ENCODE data around the gene DTD1. TPM values are rescaled to one million over a fixed set of nuclear protein-coding genes. Genes with fewer than 3 reads are reported as not detected.

DTD1 gene
- total RNA-seq, 6 experiments from 2014 or later: 5.4 to 21.2 (median 7.5) TPM

DNA sequence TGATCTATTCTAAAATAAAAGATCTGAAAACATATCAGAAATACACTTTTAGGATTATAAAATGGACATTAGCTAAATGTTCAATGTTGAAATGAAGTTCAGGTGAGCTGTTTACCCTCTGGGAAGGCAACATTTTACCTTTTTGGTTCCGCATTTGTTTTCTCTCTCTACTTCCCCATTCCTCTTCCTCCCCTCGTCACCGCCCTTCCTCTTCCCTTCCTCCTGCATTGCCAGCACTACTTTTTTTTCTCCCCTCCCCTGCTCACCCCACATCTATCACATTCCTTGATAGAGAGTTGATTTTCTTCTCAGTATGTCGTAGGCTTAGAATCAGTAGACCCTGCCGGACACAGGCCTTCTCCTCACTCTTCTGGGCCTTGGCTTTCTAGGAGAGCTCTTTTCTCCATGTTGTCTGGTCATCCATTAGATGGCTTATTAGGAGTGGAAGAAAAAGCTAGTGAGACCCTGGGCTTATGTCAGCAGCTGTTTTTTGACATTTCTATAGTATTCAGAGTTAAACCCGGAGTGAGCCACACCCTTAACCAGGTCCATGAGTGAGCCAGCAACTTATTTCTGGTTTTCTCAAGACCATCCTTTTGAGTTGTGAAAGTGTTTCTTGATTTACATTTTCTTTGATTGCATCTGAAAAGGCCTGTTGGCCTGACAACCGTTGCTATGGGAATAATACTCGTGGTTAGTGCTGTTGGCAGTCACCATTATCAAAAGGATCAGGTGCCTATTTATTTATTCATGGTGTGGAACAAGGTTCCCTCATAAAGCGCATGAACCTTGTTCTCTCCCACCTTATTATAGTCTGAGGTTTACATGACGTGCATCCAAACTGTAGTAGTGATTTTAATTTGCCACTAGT, 90.9 kb downstream of the DTD1 start:
- DNase-seq: no peak
- no peaks in the 10 kb centered on the region for H3K36me3 ChIP-seq
- H3K27ac ChIP-seq: no peak overlapping the region
- intact Hi-C loops (cut with DNase I): no loop called here
- WGBS (ENCODE audit: insufficient coverage, low coverage, low lambda C conversion rate, missing lambda C conversion rate): 57% methylated on average over 10 of the region's 10 CpGs
- H3K9me3 ChIP-seq: no peaks in the 10 kb centered on the region
- no peak for ATAC-seq
- H3K4me3 ChIP-seq: no peak overlapping the region
- TF ChIP-seq, protein P1, sequence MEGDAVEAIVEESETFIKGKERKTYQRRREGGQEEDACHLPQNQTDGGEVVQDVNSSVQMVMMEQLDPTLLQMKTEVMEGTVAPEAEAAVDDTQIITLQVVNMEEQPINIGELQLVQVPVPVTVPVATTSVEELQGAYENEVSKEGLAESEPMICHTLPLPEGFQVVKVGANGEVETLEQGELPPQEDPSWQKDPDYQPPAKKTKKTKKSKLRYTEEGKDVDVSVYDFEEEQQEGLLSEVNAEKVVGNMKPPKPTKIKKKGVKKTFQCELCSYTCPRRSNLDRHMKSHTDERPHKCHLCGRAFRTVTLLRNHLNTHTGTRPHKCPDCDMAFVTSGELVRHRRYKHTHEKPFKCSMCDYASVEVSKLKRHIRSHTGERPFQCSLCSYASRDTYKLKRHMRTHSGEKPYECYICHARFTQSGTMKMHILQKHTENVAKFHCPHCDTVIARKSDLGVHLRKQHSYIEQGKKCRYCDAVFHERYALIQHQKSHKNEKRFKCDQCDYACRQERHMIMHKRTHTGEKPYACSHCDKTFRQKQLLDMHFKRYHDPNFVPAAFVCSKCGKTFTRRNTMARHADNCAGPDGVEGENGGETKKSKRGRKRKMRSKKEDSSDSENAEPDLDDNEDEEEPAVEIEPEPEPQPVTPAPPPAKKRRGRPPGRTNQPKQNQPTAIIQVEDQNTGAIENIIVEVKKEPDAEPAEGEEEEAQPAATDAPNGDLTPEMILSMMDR (IDR thresholded peaks at IDR 0.05): no peak
- TF ChIP-seq POLR2A (IDR thresholded peaks at IDR 0.05): no peak
- no peaks in the 10 kb centered on the region for H3K4me1 ChIP-seq
- H3K27me3 ChIP-seq: no peaks in the 10 kb centered on the region

DNA sequence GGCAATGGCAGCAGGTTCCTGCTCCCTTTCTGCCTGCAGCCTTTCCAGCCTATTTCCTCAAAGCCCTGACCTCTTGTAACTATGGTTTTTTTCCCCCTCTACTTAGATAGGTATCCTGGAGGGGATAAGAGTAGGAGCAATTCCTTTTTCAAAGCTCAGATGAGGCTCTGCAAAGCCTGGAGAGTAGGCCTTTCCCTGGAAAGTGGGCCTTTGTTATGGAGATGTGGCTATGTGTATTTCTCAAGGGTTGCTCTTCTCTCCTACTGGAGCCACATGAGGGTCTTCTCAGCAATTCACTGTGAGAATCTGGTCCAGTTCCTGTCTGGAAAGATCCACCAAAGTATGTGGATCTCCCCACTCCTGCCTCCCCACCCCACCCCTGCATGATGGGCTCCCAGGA, 96.0 kb downstream of the DTD1 start:
- TF ChIP-seq, protein P1 (IDR thresholded peaks at IDR 0.05): no peak
- TF ChIP-seq POLR2A (IDR thresholded peaks at IDR 0.05): no peak
- no peak for ATAC-seq

DNA sequence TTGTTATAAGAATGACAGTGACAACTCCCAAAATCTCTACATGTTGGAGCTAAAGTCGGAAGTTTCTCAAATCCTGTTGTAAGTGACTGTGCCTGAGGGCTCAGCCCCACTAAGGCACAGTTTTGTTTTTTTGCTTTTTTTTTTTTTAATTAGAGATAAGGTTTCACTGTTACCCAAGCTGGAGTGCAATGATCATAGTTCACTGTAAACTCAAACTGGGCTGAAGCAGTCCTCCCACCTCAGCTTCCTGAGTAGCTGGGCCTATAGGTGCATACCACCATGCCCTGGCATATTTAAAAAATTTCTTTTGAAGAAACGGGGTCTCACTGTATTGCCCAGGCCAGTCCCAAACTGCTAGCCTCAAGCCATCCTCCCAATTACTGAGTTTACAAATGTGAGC, 96.9 kb downstream of the DTD1 start:
- no peak for DNase-seq
- no peaks in the 10 kb centered on the region for H3K4me1 ChIP-seq
- 78% methylated on average over 2 of the region's 2 CpGs for WGBS (ENCODE audit: insufficient coverage, low coverage, low lambda C conversion rate, missing lambda C conversion rate)
- no peak for TF ChIP-seq POLR2A (IDR thresholded peaks at IDR 0.05)
- TF ChIP-seq, protein P1 (IDR thresholded peaks at IDR 0.05): no peak
- H3K4me3 ChIP-seq: no peak overlapping the region
- intact Hi-C loops (cut with DNase I): no loop called here
- H3K27me3 ChIP-seq: no peaks in the 10 kb centered on the region
- H3K9me3 ChIP-seq: no peaks in the 10 kb centered on the region
- no peaks in the 10 kb centered on the region for H3K36me3 ChIP-seq
- no peak overlapping the region for H3K27ac ChIP-seq
- ATAC-seq: no peak

More for the DNA sequence above, 96.0 kb downstream of the DTD1 start:
- no peak overlapping the region for H3K27ac ChIP-seq
- no peaks in the 10 kb centered on the region for H3K36me3 ChIP-seq
- H3K9me3 ChIP-seq: no peaks in the 10 kb centered on the region
- intact Hi-C loops (cut with DNase I): no loop called here
- H3K27me3 ChIP-seq: no peaks in the 10 kb centered on the region
- no peak overlapping the region for H3K4me3 ChIP-seq
- no peaks in the 10 kb centered on the region for H3K4me1 ChIP-seq
- DNase-seq: no peak

DNA sequence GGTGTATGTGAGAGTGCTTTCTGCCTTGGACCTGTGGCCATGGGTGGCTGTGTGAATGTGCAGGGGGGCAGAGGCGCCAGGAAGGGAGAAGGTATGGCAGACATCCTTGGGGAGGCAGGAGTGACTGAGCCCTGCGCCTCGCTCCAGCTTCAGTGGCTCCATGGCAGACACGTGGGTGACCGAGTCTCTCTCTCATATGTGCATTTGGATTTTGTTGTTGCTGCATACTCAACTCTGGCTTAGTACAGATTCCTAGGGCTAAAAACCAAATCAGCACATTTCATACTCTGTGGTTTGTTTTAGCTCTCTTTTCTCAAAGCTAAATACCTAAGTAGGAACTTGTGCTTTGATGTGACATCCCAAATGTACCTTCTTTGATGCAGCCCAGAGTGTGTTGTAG, 97.6 kb downstream of the DTD1 start:
- WGBS (ENCODE audit: insufficient coverage, low coverage, low lambda C conversion rate, missing lambda C conversion rate): no CpG with 5 or more reads among the region's 5 CpGs
- Histone ChIP-seq H3K4me3 (no peak overlapping the region), H3K36me3 (no peaks in the 10 kb centered on the region), H3K27ac (no peak overlapping the region), H3K4me1 (no peaks in the 10 kb centered on the region), H3K27me3 (no peaks in the 10 kb centered on the region), H3K9me3 (no peaks in the 10 kb centered on the region)
- TF ChIP-seq, protein P1 (IDR thresholded peaks at IDR 0.05): no peak
- no peak for TF ChIP-seq POLR2A (IDR thresholded peaks at IDR 0.05)
- DNase-seq (no peak), ATAC-seq (no peak)
- intact Hi-C loops (cut with DNase I): no loop called here
